PC-9 (cell line): Measurements from ENCODE around the gene EVL.

ENCODE experiments used
- EZH2 ChIP-seq: fragments of 200-600 bp; sonication (generic); IDR thresholded peaks from 2 replicates; pipeline ENCODE4 v1.8.0; 2017; ENCODE audit warnings: antibody characterized with exemption, low read depth
- TF ChIP-seq, protein P1 (sequence below): fragments of 200-600 bp; sonication (generic); conservative IDR thresholded peaks from 2 replicates; pipeline ENCODE4 v1.6.1; 2017; ENCODE audit warnings: mixed run types, antibody characterized with exemption, mild to moderate bottlenecking, moderate library complexity

DNA sequence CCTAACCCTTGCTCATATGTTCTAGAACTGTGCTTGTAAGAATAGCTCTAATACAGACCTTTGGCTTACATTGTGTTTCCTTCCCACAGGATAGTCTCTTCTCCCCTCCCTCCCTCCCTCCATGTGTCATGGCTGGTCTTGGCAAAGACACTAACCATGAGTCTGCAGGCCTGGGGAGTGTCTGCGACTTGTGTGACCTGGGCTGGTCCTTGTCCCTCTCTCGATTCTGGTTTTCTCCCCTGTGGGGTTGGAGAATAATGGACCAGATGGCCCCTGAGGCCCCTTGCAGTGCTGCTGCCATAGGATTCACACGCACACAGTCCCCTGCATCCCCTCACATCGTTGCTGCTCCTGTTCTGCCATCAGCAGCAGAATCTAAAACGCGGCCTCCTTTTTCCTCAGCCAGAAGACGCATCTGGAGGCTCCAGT, 64.0 kb downstream of the EVL start:
- TF ChIP-seq, protein P1, sequence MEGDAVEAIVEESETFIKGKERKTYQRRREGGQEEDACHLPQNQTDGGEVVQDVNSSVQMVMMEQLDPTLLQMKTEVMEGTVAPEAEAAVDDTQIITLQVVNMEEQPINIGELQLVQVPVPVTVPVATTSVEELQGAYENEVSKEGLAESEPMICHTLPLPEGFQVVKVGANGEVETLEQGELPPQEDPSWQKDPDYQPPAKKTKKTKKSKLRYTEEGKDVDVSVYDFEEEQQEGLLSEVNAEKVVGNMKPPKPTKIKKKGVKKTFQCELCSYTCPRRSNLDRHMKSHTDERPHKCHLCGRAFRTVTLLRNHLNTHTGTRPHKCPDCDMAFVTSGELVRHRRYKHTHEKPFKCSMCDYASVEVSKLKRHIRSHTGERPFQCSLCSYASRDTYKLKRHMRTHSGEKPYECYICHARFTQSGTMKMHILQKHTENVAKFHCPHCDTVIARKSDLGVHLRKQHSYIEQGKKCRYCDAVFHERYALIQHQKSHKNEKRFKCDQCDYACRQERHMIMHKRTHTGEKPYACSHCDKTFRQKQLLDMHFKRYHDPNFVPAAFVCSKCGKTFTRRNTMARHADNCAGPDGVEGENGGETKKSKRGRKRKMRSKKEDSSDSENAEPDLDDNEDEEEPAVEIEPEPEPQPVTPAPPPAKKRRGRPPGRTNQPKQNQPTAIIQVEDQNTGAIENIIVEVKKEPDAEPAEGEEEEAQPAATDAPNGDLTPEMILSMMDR, result no peak
- TF ChIP-seq EZH2, result no peak
